DMS53 treated with DMSO at 0.1 percent for 48 hours (cell line): Measurements from ENCODE around the gene CCNY.

Source experiments
- DNase-seq: peaks from one replicate; lab custom pipeline; 2025; ENCODE audit not compliant: unreplicated experiment; lab: John Stamatoyannopoulos, UW

Gene CCNY

DNA sequence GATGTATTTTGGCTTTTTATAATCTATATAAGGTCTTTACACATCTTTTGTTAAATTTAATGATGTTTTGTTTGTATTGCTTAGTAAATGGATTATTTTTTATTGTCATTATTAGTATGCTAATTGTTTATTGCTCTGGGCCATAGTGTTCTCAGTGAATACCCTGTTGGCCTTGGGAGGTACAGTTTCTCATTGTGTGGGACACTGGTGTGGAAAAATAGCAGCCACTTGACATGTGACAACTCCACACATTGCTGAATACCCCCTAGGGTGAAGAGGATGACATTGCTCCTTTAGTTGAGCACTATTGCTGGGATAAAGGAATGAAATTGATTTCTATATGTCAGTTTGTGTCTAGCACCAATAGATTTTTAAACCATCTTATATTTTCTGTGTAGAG, 130.9 kb downstream of the CCNY start:
- no peak for DNase-seq

DNA sequence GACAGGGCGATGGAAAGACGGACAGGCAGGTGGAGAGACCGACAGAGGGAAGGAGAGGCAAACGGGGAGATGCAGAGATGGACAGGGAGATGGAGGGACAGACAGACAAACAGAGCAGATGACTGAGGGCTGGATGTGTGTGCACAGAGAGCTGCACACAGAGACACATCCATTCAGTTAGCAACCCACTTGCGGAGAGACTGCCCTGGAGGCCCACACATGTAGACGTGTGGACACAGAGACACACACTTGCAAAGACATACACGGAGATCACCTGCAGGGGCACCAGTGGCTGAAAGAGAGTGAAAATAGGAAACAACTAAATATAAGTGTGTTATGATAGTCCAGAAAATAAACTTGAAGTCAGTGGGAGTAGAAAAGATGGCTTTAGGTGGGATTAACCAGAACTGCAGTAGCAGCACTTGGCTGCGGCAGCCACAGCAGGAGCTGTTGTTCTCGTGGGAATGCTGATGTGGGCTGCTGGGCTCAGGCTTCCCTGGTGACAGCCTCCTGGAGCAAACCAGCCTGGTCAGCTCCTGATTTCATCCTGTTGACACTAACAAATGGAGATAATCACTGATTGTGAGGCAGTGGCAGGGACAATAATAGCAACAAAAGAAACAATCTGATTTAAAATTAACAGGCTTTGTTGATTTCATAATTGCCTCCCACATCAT, 134.1 kb downstream of the CCNY start:
- no peak for DNase-seq

DNA sequence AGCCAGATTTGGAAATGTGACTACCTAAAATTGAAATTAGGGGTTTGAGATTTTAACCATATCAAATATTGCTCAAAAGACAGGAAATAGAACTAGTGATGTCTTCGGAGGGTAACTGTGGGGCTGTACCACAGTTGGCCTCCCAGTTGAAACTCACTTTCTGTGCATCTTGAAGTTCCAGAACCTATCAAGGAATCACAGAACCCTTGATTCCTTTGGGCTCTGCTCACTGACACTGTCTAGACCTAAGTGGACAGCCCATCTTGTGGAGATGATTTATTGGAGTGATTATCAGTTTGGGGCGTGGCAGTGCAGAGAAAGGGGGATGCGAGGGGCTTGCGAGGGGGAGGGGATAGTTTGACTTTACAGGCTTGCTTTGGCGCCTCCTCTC, 134.6 kb downstream of the CCNY start:
- no peak for DNase-seq

DNA sequence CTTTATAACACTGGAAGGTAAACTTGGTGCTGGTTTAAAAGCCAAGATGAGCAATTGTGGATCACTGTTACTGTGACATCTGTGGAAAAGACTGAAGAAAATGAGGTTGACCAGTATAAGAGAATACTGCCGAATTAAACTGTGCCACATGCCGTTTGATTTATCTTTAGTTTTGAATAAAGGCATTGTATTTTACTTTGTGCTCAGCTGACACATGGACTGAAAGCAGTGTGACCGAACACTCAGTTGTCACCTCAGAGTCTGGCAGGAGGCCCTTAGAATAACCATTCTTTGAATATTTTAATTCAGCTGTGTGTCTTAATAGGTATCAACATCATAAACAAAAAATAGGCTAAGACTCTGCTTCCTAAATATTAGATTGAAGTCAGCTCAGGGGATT, 135.1 kb downstream of the CCNY start:
- no peak for DNase-seq

DNA sequence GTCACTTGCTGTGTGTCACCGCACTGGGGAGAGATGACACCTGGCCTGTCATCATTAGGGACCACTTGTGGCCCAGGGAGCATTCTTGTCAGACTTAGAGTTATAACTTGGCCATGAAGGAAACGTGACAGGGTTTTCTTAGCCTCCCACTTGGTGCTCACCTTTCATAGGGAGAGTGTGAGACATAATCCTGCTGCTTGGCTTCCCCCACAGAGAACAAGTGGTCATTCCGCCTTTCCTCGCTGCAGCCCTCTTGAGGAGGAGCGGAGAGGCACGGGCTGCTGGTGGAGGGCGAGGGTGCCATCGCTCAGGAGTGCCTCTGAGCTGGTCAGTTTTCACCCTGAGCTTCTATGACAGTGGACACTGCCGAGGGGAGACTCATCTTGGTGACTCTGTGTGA, 143.8 kb downstream of the CCNY start:
- DNase-seq = no peak

DNA sequence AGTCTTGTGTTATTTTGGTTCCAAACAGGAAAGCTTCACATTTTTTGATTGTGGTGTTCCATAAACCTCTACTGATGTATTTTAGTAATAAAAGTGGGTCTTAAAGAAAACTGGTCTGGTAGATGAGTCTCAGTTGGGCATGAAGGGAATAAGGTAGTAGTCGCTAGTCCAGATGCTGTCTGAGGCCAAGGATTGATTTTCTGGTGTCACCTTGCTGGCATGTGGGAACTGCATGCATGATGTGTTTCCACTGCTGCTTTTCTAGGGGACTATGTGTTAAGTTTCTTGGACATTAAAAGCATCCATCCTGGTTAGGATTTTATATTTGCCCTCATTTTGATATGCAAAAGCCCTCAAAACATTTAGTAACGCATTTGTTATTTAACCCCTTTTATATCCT, 145.1 kb downstream of the CCNY start:
- no peak for DNase-seq

DNA sequence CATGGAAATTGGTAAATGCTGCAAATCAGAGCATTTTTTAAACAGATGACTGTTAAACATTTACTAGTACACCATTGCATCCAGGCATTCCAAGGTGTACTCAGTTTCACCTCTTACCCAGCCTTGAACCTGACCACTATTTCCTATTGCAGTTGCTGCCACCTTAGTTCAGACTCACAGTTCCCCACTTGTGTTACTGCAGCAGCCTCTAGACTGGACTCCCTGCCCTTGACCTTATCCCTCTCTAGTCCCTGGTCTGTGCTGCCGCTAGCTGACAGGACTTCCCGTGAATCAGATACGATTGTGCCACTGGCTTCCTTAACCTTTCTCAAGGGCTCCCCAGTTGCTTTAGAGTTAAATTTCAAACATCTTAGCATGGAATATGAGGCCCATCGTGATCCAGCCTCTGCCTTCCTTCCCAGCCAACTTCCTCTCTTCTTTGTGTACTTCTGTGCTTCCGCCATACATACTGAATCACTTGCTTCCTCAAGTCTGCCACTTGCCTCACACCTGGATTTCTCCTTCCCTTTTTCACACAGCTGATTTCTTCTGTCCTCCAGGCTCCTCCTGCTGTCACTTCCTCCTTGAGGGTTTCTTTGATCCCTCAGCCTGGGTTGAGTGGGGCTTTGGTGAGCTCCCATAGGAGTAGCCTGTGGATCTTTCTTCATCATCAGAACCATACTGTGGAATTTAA, 150.1 kb downstream of the CCNY start:
- DNase-seq = no peak

DNA sequence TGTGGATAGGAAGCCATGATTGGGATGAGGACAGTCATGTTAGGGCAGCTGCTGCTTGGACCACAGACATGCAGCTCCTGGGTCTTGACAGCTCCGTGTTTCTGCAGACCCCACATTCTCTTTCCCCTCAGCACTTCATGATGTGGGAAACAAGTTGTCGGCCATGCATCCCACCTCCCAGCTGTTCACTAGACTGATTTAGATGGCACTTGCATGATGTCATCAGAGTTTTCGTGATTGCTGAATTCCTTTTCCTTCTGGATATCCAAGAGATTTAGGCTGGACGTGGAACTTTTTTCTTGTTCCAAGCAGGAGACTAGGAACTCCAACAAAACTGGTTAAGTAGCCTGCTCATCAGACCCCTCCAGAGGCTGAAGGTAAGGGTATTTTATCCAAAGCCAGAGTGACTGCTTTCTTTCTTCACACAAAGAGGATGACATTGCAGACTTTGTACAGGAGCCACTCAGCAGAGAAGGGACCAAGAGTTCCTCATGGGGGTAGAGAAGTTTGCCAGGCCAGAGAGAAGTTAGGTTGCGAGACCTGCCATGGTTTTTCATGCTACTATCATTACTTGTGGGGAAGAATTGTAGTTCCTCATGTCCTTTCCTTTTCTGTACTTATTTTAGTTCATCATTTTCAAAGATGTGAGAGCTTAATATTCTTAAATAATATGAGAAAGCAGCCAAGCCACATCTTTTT, 151.2 kb downstream of the CCNY start:
- no peak for DNase-seq

DNA sequence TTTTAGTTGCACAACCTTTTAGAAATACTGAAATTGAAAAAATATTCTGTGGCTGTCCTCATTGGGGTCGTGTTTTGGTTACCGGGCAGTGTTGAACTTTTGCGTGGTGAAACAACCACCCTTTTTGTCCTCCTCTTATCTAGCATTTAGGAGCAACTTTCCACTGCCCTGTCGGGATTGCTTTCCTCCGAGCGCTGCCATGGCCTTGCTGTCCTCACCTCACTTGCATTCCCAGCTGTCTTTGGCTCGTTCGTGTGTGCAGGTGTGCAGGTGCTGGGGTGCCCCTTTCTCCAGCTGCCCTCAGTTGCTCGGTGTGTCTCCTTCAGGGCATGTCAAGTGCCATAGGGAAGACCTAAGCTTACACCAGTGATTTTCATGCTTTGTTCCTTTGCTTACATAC, 151.9 kb downstream of the CCNY start:
- no peak for DNase-seq

DNA sequence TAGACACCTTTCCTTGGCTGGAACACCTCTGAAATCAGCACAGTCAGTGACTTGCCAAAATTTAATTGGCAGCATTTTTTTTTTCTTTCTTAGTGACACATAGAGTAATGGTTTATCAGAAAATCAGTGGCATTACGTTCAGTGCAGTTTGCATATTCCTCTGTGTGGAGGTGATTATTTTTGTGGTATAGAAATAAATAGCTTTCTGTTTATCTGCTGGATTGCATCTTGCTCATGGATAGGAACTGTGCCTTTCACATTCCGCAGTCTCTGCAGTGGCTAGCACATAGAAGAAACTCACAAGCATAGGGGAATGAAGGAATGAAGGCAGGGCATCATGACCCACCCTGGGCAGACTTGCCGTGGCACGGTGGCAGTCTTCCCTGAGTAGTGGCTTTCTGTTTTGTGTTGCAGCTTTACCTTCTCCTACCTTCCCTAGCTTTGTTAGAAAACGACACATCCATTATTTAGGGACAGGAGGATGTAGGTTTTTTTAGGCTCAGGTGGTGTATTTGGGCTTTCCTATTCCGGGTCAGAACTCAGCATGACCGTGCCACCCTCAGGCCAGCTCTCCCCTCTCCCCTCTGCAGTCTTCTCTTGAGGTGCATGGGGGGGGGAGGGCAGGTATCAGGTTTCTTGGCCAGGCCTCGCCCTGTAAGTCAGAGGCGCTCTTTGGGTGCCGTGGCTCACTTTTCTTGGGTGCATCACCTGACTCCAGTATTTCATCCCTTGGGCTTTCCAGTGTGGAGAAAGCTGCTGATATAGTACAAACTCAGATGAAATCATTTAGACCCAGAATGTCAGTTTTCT, 156.3 kb downstream of the CCNY start:
- DNase-seq = no peak

DNA sequence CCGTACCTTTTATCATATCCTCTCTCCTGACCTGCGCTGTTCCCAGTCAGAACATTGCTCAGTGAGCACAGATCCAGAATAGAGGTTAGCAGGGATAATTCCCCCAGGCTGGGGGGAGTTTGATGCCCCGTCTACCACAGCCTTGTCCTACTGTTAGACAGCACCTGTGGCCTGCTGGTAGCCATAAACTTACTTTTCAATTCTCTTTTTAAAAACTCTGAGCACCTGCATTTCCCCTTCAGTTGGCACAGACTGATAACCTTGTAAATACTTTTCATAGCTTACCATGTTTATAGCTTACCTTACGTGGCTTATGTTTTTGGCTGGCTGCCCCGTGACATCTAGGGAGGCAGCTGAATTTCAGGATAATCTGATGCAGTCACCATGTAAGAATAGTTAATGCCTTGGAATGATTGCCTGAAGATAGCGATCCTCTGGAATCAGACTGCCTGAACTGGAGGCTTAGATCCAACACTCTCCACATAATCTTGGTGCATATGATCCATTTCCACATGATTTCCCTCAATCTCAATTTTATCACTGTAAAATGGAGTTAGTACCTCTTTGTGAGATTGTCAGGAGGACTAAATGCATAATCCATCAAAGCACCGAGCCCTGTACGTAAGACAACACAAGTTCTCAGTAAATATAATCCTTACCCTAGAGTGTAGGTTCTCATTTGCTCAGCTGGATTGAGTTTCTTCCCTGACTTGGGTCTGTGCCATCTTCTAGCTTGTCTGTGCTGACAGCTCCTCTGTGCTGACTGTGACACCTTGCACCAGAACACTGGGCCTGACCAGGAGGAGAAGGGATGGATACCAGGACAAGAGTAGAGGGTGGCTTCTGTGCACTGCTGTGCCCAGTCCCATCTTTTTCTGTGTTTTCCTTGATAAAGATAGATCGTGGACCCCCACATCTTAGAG, 157.1 kb downstream of the CCNY start:
- no peak for DNase-seq

DNA sequence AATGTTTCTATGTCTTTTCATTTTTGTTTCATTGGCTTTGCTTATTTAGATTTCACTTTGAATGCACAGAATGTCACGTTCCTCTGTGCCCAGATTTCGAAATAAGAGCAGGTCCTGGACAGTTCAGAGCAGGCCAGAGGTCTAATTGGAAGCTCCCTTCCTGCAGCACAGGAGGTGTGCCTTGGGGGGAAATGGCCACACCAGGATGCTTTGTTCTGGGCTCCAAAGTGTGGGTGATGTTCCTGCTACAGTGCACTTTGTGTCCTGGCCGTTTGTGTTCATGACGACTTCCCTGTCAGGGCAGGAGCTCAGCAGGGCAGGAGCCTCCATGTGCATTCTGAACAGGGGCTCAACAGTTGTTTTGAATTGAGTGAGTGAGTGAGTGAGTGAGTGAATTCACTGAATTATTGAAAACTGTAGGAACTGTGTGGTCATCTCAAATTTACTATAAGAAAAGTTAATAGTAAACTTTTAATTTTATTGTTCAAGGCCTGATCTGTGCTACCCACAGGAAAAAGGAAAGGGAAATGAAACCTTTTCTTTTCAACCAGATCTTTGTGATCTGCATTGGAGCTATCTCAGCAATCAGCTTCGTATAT, 159.3 kb downstream of the CCNY start:
- no peak for DNase-seq

DNA sequence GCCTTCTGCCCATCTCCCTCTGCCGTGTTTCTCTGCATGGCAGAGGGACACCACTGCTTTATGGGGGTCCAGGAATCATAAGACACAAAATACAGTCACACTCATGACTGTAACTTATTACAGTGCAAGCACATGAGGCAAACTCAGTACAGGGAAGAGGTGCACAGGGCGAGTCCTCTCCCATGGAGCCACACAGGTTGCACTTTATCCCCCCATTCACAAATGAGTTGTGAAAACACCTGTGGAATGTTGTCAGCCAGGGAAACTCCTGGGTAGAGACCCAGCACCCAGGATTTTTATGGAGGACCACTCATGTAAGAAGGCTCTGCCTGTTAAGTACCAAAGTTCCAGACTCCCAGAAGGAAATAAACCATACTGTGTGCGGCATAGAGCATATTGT, 161.6 kb downstream of the CCNY start:
- DNase-seq = no peak

DNA sequence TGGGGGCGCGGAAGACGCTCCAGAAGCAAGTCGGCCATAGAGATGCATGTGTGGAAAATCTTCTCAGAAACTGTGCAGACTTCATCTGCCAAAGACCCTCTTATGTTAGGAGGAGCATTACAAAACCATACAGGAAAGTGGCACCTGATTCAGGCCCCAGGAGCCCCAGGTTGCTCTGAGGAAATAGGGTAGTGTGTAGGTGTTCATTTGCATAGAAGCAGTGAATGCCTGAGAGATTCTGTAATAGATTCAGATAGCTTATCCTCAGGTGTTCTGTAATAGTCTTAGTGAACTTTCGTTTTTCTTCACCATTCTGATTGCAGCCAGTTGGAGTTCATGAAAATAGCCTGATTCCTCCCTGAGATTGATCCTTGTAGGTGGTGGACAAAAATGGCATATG, 162.4 kb downstream of the CCNY start:
- no peak for DNase-seq

DNA sequence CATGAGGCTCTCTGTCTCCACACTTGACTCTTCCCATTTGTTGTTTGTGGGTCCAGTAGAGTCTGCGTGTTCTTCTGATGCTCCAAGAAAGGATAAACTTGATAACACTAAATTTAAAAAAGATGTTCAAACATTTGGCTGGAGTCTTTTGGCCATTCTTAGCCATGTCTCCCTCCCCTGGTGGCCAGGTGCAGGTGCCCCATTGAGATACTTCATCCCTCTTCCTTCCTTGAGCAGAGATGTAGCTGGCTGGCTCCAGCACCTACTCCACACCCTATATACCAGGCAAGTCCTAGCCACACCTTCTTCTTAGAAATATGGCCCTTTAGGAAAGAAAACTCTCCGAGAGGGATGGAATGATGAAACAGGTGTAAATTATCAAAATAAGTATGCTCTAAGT, 165.6 kb downstream of the CCNY start:
- no peak for DNase-seq

DNA sequence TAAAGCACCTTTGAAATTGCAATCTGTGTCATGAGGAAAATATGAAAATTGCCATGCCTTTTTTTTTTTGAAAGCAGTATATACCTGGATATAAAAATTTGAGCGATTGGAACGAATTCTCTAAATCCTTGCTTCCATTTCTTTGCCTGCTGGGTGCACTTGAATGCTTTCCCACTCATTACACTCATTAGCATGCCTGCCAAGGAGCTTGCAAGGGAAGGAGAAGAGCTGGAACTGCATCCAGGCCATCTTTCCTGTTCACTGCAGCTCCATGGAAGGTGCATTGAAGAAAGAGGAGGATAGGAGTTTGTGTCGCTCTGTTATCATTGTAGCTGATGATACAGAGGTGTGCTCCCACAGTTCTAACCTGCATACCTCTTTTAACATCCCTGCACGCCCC, 166.4 kb downstream of the CCNY start:
- no peak for DNase-seq

DNA sequence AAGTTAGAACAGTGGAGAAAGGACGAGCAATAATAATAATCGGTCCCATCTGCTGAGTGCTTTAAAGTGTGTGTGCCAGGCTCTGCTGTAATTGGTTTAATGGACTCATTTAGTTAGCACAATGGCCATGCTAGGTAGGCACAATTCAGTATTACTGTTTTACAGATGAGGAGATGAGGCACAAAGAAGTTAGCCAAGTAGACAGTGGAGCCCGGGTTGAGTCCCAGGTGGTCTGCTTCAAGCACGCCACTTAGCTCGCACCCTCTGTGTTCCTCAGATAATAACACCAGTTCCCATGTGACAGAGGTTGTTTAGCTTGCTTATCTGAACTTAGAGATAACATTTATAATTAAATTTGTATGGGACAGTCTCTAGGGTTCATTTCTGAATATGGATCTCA, 167.3 kb downstream of the CCNY start:
- no peak for DNase-seq

DNA sequence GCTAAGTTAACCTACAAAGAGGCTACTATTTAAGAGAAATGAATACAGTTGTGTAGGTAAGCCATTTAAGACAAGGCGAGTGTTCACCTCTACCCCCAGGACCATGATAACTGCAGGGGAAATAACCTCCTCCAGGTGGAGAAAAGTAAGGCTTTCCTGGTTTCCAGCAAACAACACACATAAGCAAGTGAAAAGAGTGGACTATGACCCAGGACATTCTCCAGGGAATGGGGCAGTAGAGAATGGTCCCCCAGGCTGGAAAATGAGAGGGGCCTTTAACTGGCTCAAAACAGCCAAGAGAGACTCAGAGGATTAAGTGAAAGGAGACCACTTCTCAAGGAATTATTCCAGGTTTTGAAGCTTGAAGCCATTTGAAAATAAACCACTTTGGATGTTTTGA, 167.8 kb downstream of the CCNY start:
- no peak for DNase-seq

DNA sequence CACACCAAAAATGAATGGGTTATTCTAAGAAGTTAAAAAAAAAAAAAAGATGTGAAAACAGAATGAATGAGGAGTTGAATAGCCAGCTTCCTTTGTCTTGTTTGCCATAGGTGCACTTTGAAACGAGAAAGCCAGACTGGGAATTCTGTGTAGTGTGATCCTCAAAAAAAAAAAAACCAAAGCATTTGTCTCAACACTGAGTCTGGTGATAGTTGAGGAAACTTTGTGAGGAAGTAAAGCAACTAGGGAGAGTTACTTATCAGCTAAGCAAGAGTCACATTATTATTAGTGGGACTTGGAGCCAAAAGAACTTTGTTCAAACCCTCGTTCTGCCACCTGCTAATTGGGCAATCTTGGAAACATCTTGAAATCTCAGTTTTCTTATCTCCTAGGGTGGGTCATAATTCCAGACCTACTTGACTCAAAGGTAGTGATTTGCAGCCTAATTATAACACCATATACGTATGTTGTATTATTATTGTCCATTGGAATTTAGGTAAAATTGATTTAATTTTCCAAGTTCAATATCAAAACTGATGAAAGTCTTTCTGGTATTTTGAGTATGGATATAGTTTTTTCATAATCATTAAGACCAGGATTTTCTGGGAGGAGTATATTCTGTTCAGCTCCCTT, 169.0 kb downstream of the CCNY start:
- no peak for DNase-seq

DNA sequence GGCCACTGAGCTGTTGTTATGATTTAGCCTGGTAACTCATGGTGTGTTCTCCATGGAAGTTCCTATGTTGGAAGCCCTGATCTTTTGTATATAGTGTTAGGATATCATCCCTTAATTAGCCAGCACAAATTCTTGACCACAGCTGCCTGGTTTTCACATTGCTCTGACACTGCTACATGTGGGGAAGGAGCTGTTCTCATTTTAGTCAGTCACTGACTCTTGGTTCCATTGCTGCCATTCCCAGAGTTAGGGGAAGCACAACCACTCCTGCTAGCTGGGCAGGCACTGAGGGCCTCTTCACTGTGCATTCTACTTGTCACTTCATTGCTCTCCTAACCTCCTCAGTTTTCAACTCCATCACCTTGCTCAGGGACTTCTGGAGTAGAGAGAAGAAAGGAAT, 170.4 kb downstream of the CCNY start:
- no peak for DNase-seq
